Neuronal stem cell (in vitro differentiated cells): ENCODE data around the gene GADL1.

ENCODE experiments used
- DNase-seq: peaks from one replicate; pipeline ENCODE4 v3.0.0-alpha.2; 2013; ENCODE audit warnings: low spot score
- H2AFZ ChIP-seq: one replicate; pipeline ENCODE4 v1.6.1; 2013; ENCODE audit warnings: mild to moderate bottlenecking, low read length, inconsistent platforms
- H2AK5ac ChIP-seq: 2 replicates; pipeline ENCODE4 v1.6.1; 2013; ENCODE audit warnings: low read depth, mild to moderate bottlenecking, inconsistent platforms, low read length, moderate library complexity, mixed read lengths
- H2BK120ac ChIP-seq: 2 replicates; pipeline ENCODE4 v1.6.1; 2013; ENCODE audit warnings: low read depth, mild to moderate bottlenecking, inconsistent platforms, low read length, moderate library complexity, mixed read lengths
- H2BK12ac ChIP-seq: one replicate; pipeline ENCODE4 v1.6.1; 2013; ENCODE audit warnings: low read length, inconsistent platforms
- H2BK15ac ChIP-seq: 2 replicates; pipeline ENCODE4 v1.6.1; 2013; ENCODE audit warnings: mild to moderate bottlenecking, low read length, inconsistent platforms, mixed read lengths
- H2BK5ac ChIP-seq: one replicate; pipeline ENCODE4 v1.6.1; 2013; ENCODE audit warnings: inconsistent platforms, mild to moderate bottlenecking, low read length, moderate library complexity
- H3K14ac ChIP-seq: one replicate; pipeline ENCODE4 v1.6.1; 2013; ENCODE audit warnings: low read length, inconsistent platforms
- H3K18ac ChIP-seq: 2 replicates; pipeline ENCODE4 v1.6.1; 2013; ENCODE audit warnings: low read length, inconsistent platforms
- H3K23ac ChIP-seq: 2 replicates; pipeline ENCODE4 v1.6.1; 2013; ENCODE audit warnings: low read depth, mild to moderate bottlenecking, mixed read lengths, low read length, inconsistent platforms; ENCODE audit not compliant: poor library complexity
- H3K27ac ChIP-seq: replicated peaks from 3 replicates; pipeline ENCODE4 v1.5.1; 2013; ENCODE audit warnings: low read length, inconsistent platforms
- H3K27me3 ChIP-seq, 3 experiments: 2 replicates each; pipeline ENCODE4 v1.6.1; 2013; ENCODE audit warnings: low read length in 3 of 3, mild to moderate bottlenecking in 2 of 3, inconsistent platforms in 1 of 3, low read depth in 1 of 3, mixed read lengths in 1 of 3, moderate library complexity in 1 of 3; ENCODE audit not compliant: control insufficient read depth in 3 of 3, insufficient read depth in 3 of 3
- H3K36me3 ChIP-seq, 2 donors: replicated peaks in 1 of 2; 2 replicates each; pipeline ENCODE4 v1.6.1; 2013; ENCODE audit warnings: low read length in 2 of 2; ENCODE audit not compliant: control insufficient read depth in 2 of 2, insufficient read depth in 2 of 2
- H3K4ac ChIP-seq: 2 replicates; pipeline ENCODE4 v1.6.1; 2013; ENCODE audit warnings: inconsistent platforms, mild to moderate bottlenecking, low read length, moderate library complexity
- H3K4me1 ChIP-seq, 2 donors: 1 replicate in 1 of 2; 2 replicates in 1 of 2; pipeline ENCODE4 v1.6.1; 2013; ENCODE audit warnings: low read length in 2 of 2, low read depth in 1 of 2; ENCODE audit not compliant: control insufficient read depth in 2 of 2, insufficient read depth in 1 of 2
- H3K4me2 ChIP-seq: one replicate; pipeline ENCODE4 v1.6.1; 2013; ENCODE audit warnings: mild to moderate bottlenecking, low read length, inconsistent platforms; ENCODE audit not compliant: insufficient read depth, poor library complexity, severe bottlenecking
- H3K4me3 ChIP-seq, 2 donors: 2 replicates each; pipeline ENCODE4 v1.5.1; 2013; ENCODE audit warnings: low read length in 2 of 2, mild to moderate bottlenecking in 2 of 2, inconsistent platforms in 1 of 2, moderate library complexity in 1 of 2
- H3K79me1 ChIP-seq: one replicate; pipeline ENCODE4 v1.6.1; 2013; ENCODE audit warnings: low read depth, mild to moderate bottlenecking, inconsistent platforms, low read length, moderate library complexity
- H3K9ac ChIP-seq: one replicate; pipeline ENCODE4 v1.6.1; 2013; ENCODE audit warnings: mild to moderate bottlenecking, low read depth, low read length, inconsistent platforms; ENCODE audit not compliant: poor library complexity
- H3K9me3 ChIP-seq, 2 donors: replicated peaks in 1 of 2; 2 replicates each; pipeline versions ENCODE3 to v1.6.1; 2013; ENCODE audit warnings: low read length in 2 of 2, mild to moderate bottlenecking in 2 of 2, inconsistent platforms in 1 of 2, low read depth in 1 of 2, mixed read lengths in 1 of 2, moderate library complexity in 1 of 2; ENCODE audit not compliant: control insufficient read depth in 2 of 2, insufficient read depth in 1 of 2
- H4K8ac ChIP-seq: one replicate; pipeline ENCODE4 v1.6.1; 2013; ENCODE audit warnings: low read depth, mild to moderate bottlenecking, inconsistent platforms, low read length, moderate library complexity
- H4K91ac ChIP-seq: one replicate; pipeline ENCODE4 v1.6.1; 2013; ENCODE audit warnings: low read length, low read depth, mild to moderate bottlenecking, inconsistent platforms; ENCODE audit not compliant: poor library complexity
- WGBS, 2 donors: extraction: QIAGEN DNeasy Blood & Tissue Kit; methylation state at CpG; one replicate each; pipeline ENCODE4 v1.1.7; 2013; ENCODE audit warnings: missing lambda C conversion rate in 2 of 2, mixed read lengths in 1 of 2; ENCODE audit not compliant: insufficient read length in 2 of 2, insufficient replicate concordance in 1 of 2; ENCODE audit errors: extremely low coverage in 2 of 2; 5-methylcytosine and 5-hydroxymethylcytosine counted together

The GADL1 gene

DNA sequence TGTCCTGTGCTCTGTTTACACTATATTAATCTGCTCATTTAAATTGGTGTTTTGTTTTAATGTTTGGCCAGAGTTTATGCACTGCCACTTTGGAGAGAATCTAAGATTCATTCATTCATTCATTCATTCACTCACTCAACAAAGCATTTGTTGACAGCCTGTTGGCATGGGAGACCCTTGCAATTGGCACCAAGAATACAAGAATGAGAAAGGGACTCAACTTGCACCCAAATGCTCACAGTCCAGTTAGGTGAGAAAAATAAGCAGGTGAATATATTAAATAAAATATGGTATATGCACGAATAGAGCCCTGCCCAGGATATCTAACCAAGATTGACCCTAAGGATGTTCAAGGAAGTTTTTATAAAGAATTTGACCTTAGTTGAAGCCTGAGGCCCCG lies 207.7 kb downstream of the GADL1 start:
- Histone ChIP-seq H3K9me3 (peaks cover 0 to 8% of the 10 kb centered on the region in 2 donors), H3K27me3 (no peaks in the 10 kb centered on the region), H3K23ac (no peak overlapping the region), H3K4ac (no peak overlapping the region), H3K4me3 (no peak overlapping the region), H2BK12ac (no peak overlapping the region), H3K27ac (no peak overlapping the region), H3K9ac (no peak overlapping the region), H2AK5ac (no peak overlapping the region), H3K14ac (no peak overlapping the region), H3K36me3 (peaks cover 0 to 93% of the 10 kb centered on the region in 2 donors), H2BK15ac (no peak overlapping the region), H3K18ac (no peak overlapping the region), H3K4me1 (peaks cover 2% of the 10 kb centered on the region in 2 donors), H3K79me1 (no peaks in the 10 kb centered on the region), H4K8ac (no peak overlapping the region), H4K91ac (no peak overlapping the region), H3K4me2 (no peak overlapping the region), H2BK120ac (no peak overlapping the region), H2AFZ (no peak overlapping the region), H2BK5ac (no peak overlapping the region)
- WGBS, 2 donors = no CpG with 5 or more reads among the region's 2 CpGs
- no peak for DNase-seq

DNA sequence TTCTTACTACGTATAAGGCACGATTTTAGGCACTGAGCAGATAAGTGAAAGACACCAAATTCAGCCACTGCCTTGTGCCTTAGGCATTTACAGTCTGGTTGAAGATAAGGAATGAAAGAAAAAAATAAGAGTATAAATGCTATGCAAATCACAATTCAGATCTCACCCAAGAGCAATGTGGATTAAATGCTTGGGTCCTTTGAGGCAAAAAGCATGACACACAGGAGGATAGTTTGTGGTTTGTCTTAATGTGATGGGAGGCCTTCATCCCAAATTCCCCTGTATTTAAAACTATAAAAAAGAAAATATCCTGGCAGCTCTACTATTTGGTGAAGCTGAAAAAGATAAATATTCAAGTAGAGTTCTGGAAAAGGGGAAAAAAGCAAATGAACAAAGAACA lies 208.3 kb downstream of the GADL1 start:
- H2BK15ac ChIP-seq = no peak overlapping the region
- no peak overlapping the region for H3K4me2 ChIP-seq
- H2BK5ac ChIP-seq = no peak overlapping the region
- H3K9me3 ChIP-seq = peaks cover 0 to 8% of the 10 kb centered on the region in 2 donors
- H2AK5ac ChIP-seq = no peak overlapping the region
- no peak overlapping the region for H3K23ac ChIP-seq
- peaks cover 0 to 88% of the 10 kb centered on the region in 2 donors for H3K36me3 ChIP-seq
- H4K8ac ChIP-seq = no peak overlapping the region
- no CpG with 5 or more reads among the region's 2 CpGs for WGBS, 2 donors
- no peak overlapping the region for H2BK120ac ChIP-seq
- no peak overlapping the region for H3K9ac ChIP-seq
- no peak overlapping the region for H3K4ac ChIP-seq
- H3K27ac ChIP-seq = no peak overlapping the region
- H2AFZ ChIP-seq = no peak overlapping the region
- no peak overlapping the region for H4K91ac ChIP-seq
- DNase-seq = no peak
- H3K4me3 ChIP-seq = no peak overlapping the region
- H3K79me1 ChIP-seq = no peaks in the 10 kb centered on the region
- H3K4me1 ChIP-seq = peaks cover 1 to 6% of the 10 kb centered on the region in 2 donors
- H3K18ac ChIP-seq = no peak overlapping the region
- no peaks in the 10 kb centered on the region for H3K27me3 ChIP-seq
- H3K14ac ChIP-seq = no peak overlapping the region
- no peak overlapping the region for H2BK12ac ChIP-seq

DNA sequence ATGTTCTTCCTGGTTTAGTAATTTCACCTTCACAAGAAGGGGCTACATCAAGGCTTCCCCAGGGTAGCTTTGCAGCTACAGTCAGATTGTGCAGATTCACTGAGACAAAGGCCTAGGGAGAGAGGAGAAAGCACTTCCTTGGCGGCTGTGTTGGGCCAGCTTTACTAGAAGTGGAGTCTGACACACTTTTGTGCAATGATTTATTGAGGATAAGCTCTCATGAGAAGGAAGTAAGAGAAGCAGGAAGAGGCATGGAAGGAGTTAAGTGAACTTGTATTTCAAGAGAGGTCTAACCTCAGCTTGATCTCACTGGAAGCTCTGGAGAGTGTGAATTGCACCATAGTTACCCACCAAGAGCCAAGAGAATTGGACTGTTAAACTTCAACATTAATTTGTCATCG lies 209.2 kb downstream of the GADL1 start:
- no peak overlapping the region for H2BK12ac ChIP-seq
- no peaks in the 10 kb centered on the region for H3K79me1 ChIP-seq
- H4K8ac ChIP-seq = no peak overlapping the region
- H3K27me3 ChIP-seq = no peaks in the 10 kb centered on the region
- H2BK5ac ChIP-seq = no peak overlapping the region
- H3K4me2 ChIP-seq = no peak overlapping the region
- H2BK120ac ChIP-seq = no peak overlapping the region
- no peak overlapping the region for H2AFZ ChIP-seq
- no peak overlapping the region for H3K14ac ChIP-seq
- no peak overlapping the region for H3K4ac ChIP-seq
- H2AK5ac ChIP-seq = no peak overlapping the region
- no peak overlapping the region for H2BK15ac ChIP-seq
- DNase-seq = no peak
- H3K18ac ChIP-seq = no peak overlapping the region
- H3K9ac ChIP-seq = no peak overlapping the region
- H3K4me1 ChIP-seq = peaks cover 7% of the 10 kb centered on the region in 2 donors
- WGBS, 2 donors = no CpG with 5 or more reads among the region's 2 CpGs
- peaks cover 0 to 6% of the 10 kb centered on the region in 2 donors for H3K9me3 ChIP-seq
- no peak overlapping the region for H3K27ac ChIP-seq
- H3K23ac ChIP-seq = no peak overlapping the region
- no peak overlapping the region for H4K91ac ChIP-seq
- H3K4me3 ChIP-seq = no peak overlapping the region
- peaks cover 0 to 83% of the 10 kb centered on the region in 2 donors for H3K36me3 ChIP-seq

DNA sequence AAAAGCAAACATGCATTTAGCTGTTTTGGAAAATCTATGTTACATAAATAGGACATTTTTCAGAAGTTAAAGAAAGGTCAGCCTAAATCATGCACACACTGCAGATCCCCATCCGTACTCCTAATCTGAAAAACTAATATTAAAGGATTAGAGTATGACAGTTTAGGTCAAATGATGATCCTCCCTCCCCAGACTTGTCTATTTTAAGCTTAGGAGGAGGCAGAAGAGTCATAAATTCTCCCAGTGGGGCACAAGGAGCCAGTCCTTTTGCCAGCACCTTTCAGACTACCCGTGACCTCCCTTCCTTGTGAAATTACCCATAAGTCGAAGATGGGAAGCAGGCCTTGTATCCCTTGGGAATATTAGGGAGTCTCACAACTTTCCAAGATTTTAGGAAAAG lies 210.1 kb downstream of the GADL1 start:
- H3K9me3 ChIP-seq = peaks cover 0 to 3% of the 10 kb centered on the region in 2 donors
- H3K18ac ChIP-seq = no peak overlapping the region
- H3K4me3 ChIP-seq = no peak overlapping the region
- no peak overlapping the region for H3K9ac ChIP-seq
- no peaks in the 10 kb centered on the region for H3K27me3 ChIP-seq
- H3K23ac ChIP-seq = no peak overlapping the region
- peaks cover 7% of the 10 kb centered on the region in 2 donors for H3K4me1 ChIP-seq
- no peak overlapping the region for H3K4ac ChIP-seq
- no peak overlapping the region for H2BK120ac ChIP-seq
- no peak overlapping the region for H4K91ac ChIP-seq
- no peak for DNase-seq
- no peak overlapping the region for H2BK5ac ChIP-seq
- H3K36me3 ChIP-seq = peaks cover 0 to 77% of the 10 kb centered on the region in 2 donors
- H3K27ac ChIP-seq = no peak overlapping the region
- H2AK5ac ChIP-seq = no peak overlapping the region
- no peak overlapping the region for H2AFZ ChIP-seq
- H2BK12ac ChIP-seq = no peak overlapping the region
- H2BK15ac ChIP-seq = no peak overlapping the region
- H3K4me2 ChIP-seq = no peak overlapping the region
- H3K14ac ChIP-seq = no peak overlapping the region
- no peak overlapping the region for H4K8ac ChIP-seq
- no CpG with 5 or more reads among the region's 3 CpGs for WGBS, 2 donors
- no peaks in the 10 kb centered on the region for H3K79me1 ChIP-seq
